Sigmoid colon (tissue), 7 donors: ENCODE results near the gene GPATCH4. TPM values are rescaled to one million over a fixed set of nuclear protein-coding genes. Genes with fewer than 3 reads are reported as not detected.
"Not testable (repeated sequence)": the region's sequence is repeated elsewhere in the genome, so short reads cannot be mapped to it uniquely, and the experiment has no call there.

Source experiments
- DNase-seq: peaks from one replicate; pipeline ENCODE4 v3.0.0-alpha.2; 2019
- H3K27ac ChIP-seq, 4 donors: fragments of 200-600 bp; sonication (generic); one replicate each; pipeline ENCODE4 v1.5.1; 2016 to 2019; ENCODE audit warnings: mild to moderate bottlenecking in 1 of 4
- H3K27me3 ChIP-seq, 3 donors: fragments of 200-600 bp; sonication (generic); one replicate each; pipeline ENCODE4 v1.5.1; 2019; ENCODE audit warnings: mild to moderate bottlenecking in 1 of 3
- H3K36me3 ChIP-seq, 4 donors: fragments of 200-600 bp; sonication (generic); one replicate each; pipeline ENCODE4 v1.5.1; 2016 to 2019
- H3K4me1 ChIP-seq, 4 donors: fragments of 200-600 bp; sonication (generic); one replicate each; pipeline ENCODE4 v1.5.1; 2017 to 2019
- H3K4me3 ChIP-seq, 4 donors: fragments of 200-600 bp; sonication (generic); one replicate each; pipeline ENCODE4 v1.5.1; 2017 to 2019; ENCODE audit warnings: mild to moderate bottlenecking in 2 of 4, moderate library complexity in 1 of 4
- H3K9me3 ChIP-seq, 4 donors: fragments of 200-600 bp in 3 of 4; sonication (generic) in 3 of 4; one replicate each; pipeline versions ENCODE4 v1.5.1 to v1.6.1; 2013 to 2019
- EP300 ChIP-seq, 4 donors: sonication (generic); formaldehyde crosslinking; IDR thresholded peaks; one replicate each; pipeline ENCODE4 v1.6.1; 2017; ENCODE audit warnings: antibody characterized with exemption in 4 of 4
- POLR2A ChIP-seq, 2 donors: fragments of 450-650 bp; IDR thresholded peaks; one replicate each; pipeline ENCODE4 v1.6.1; 2016; ENCODE audit warnings: antibody characterized with exemption in 2 of 2, mild to moderate bottlenecking in 2 of 2, moderate library complexity in 2 of 2
- POLR2AphosphoS5 ChIP-seq, 4 donors: sonication (generic); formaldehyde crosslinking; IDR thresholded peaks; one replicate each; pipeline ENCODE4 v1.6.1; 2017; ENCODE audit warnings: antibody characterized with exemption in 4 of 4
- WGBS, 2 donors: extraction: QIAGEN DNeasy Blood & Tissue Kit; methylation state at CpG; one replicate each; pipeline ENCODE4 v1.1.7; 2013; 5-methylcytosine and 5-hydroxymethylcytosine counted together
- intact Hi-C: fragments of 100-400 bp; cut with DNase I; formaldehyde crosslinking; loops from one replicate; pipeline ENCODE4 v1.15.1; 2023
- polyA plus RNA-seq, 3 donors: library from polyadenylated mRNA; stranded (reverse); fragments of 200-250 nt; gene quantifications; one replicate each; pipeline ENCODE4 v1.2.3, GENCODE V29; 2013
- total RNA-seq, 4 donors: library from RNA; depleted of rRNA; stranded (reverse); fragments of >200 nt; gene quantifications; one replicate each; pipeline ENCODE4 v1.1.0, GENCODE V29; 2016
- TF ChIP-seq, protein P1 (sequence below), 4 experiments: fragments of 450-650 bp in 3 of 4; fragments of 200-600 bp in 1 of 4; IDR thresholded peaks; one replicate each; pipeline ENCODE4 v1.5.1; 2016 to 2019; ENCODE audit warnings: antibody characterized with exemption in 4 of 4, mild to moderate bottlenecking in 3 of 4, moderate library complexity in 2 of 4
- donor health status: healthy with polysubstance abuse.
- donor health status: Bipolar disorder and iron deficiency.
- donor health status: healthy.

Gene GPATCH4
- total and polyA plus RNA-seq, 7 donors: 10.2 to 32.9 (median 17.4) TPM

DNA sequence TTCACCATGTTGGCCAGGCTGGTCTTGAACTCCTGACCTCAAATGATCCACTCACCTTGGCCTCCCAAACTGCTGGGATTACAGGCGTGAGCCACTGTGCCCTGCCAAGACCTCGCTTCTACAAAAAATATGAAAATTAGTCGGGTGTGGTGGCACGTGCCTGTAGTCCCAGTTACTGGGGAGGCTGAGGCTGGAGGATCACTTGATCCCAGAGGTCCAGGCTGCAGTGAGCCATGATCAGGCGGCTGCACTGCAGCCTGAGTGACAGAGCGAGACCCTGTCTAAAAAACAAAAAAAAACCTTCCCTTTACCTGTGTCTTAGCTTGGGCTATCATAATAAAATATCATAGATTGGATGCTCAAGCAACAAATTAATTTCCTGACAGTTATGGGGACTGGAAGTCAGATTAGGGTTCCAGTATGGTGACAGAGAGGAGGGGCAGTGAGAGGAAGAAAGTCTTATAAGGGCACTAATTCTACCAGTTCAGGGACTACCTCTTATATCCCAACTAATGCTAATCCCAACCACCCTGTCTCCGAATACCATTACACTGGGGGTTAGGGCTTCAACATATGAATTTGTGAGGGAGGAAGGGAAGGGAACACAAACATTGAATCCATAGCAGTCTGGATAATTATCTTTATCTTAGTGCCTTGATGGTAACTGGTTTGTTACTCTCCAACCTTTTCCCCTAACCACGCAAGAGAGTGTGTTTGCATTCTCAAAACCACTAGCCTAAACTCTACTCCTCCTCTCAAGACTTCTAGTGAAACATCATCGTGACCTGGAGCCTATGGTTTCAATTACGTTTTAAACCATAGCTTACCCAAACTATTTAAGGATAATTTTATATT is 10.7 kb downstream of the GPATCH4 start:
- no peak for DNase-seq
- intact Hi-C loops: loop anchor here (5.0 kb wide), 1 partner anchor 78 kb away; no protein-coding TSS in a partner anchor
- Histone ChIP-seq H3K27me3 (no peaks in the 10 kb centered on the region), H3K27ac (peak overlapping the region; percentile 87 to 95 (median 90)), H3K4me1 (peaks cover 0 to 17% (median 10%) of the 10 kb centered on the region in 4 donors), H3K4me3 (peak overlapping the region in 1 of 4 donors; percentile 64), H3K36me3 (peaks cover 0 to 28% (median 5%) of the 10 kb centered on the region in 4 donors), H3K9me3 (no peaks in the 10 kb centered on the region)
- TF ChIP-seq EP300 (IDR thresholded peaks at IDR 0.05): no peak
- TF ChIP-seq POLR2AphosphoS5 (IDR thresholded peaks at IDR 0.05): no peak
- TF ChIP-seq, protein P1, sequence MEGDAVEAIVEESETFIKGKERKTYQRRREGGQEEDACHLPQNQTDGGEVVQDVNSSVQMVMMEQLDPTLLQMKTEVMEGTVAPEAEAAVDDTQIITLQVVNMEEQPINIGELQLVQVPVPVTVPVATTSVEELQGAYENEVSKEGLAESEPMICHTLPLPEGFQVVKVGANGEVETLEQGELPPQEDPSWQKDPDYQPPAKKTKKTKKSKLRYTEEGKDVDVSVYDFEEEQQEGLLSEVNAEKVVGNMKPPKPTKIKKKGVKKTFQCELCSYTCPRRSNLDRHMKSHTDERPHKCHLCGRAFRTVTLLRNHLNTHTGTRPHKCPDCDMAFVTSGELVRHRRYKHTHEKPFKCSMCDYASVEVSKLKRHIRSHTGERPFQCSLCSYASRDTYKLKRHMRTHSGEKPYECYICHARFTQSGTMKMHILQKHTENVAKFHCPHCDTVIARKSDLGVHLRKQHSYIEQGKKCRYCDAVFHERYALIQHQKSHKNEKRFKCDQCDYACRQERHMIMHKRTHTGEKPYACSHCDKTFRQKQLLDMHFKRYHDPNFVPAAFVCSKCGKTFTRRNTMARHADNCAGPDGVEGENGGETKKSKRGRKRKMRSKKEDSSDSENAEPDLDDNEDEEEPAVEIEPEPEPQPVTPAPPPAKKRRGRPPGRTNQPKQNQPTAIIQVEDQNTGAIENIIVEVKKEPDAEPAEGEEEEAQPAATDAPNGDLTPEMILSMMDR (IDR thresholded peaks at IDR 0.05): no peak
- TF ChIP-seq POLR2A (IDR thresholded peaks at IDR 0.05): no peak
- 79 to 85% methylated on average over 10 of the region's 10 CpGs for WGBS, 2 donors

DNA sequence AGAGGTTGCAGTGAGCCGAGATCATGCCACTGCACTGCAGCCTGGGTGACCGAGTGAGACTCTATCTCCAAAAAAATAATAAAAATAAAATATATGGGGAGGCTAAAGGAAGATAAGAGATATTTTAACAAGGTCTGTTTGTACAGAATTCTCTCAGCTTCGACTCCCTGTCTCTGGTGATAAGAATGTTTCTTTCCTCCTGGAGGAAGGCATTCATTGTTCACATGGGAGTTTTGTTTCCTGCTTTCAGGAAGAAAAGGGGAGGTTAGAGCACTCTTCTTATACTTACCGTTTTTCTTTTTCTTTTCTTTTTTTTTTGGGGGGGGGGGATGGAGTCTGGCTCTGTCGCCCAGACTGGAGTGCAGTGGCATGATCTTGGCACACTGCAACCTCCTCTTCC is 11.7 kb downstream of the GPATCH4 start:
- peaks cover 0 to 18% (median 3%) of the 10 kb centered on the region in 4 donors for H3K36me3 ChIP-seq
- no peaks in the 10 kb centered on the region for H3K9me3 ChIP-seq
- WGBS, 2 donors: 71 to 83% methylated on average over 5 of the region's 5 CpGs
- peaks cover 0 to 17% (median 10%) of the 10 kb centered on the region in 4 donors for H3K4me1 ChIP-seq
- DNase-seq: no peak
- intact Hi-C loops: no loop called here
- TF ChIP-seq, protein P1 (IDR thresholded peaks at IDR 0.05): no peak
- TF ChIP-seq POLR2AphosphoS5 (IDR thresholded peaks at IDR 0.05) (no peak), EP300 (IDR thresholded peaks at IDR 0.05) (no peak), POLR2A (IDR thresholded peaks at IDR 0.05) (no peak)
- no peaks in the 10 kb centered on the region for H3K27me3 ChIP-seq
- H3K4me3 ChIP-seq: no peak overlapping the region
- H3K27ac ChIP-seq: no peak overlapping the region

DNA sequence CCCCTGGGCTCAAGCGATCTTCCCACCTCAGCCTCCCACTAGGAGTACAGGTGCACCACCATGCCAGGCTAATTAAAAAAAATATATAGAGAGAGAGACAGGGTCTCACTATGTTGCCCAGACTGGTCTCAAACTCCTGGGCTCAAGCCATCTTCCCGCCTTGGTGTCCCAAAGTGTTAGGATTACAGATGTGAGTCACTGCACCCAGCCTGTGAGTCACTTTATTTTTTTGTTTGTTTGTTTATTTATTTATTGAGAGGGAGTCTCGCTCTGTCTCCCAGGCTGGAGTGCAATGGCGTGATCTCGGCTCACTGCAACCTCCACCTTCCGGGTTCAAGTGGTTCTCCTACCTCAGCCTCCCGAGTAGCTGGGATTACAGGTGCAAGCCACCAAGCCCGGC is 13.4 kb downstream of the GPATCH4 start:
- DNase-seq, H3K27ac ChIP-seq, H3K9me3 ChIP-seq, H3K27me3 ChIP-seq, H3K4me3 ChIP-seq, intact Hi-C loops, H3K36me3 ChIP-seq: not testable (repeated sequence)
- WGBS, 2 donors: 85 to 86% methylated on average over 8 of the region's 8 CpGs
- H3K4me1 ChIP-seq: peaks cover 0 to 22% (median 10%) of the 10 kb centered on the region in 4 donors

DNA sequence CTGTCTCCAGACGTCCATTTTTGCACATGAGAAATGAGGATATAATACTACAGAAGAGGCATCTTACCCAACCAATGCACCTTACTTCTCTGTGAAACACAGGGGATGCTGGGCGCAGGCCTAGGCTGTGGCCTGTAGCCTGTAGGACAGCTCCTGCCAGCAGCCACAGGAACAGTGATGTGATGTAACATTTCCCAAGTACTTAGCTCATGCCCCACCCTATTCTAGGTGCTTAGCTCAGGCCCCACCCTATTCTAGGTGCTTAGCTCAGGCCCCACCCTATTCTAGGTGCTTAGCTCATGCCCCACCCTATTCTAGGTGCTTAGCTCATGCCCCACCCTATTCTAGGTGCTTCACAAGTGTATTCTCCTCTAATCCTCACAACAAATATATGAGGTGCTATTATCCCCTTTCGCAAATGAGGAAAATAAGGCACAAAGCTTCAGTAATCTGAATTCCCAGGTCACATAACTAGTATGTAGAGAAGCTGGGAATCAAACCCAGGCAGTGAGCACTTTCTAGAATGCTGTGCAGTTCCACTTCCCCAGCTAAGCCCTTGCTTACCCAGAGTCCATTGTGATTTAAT is 14.3 kb downstream of the GPATCH4 start:
- H3K36me3 ChIP-seq: no peaks in the 10 kb centered on the region
- DNase-seq: no peak
- no peaks in the 10 kb centered on the region for H3K27me3 ChIP-seq
- no peak overlapping the region for H3K4me3 ChIP-seq
- TF ChIP-seq EP300 (IDR thresholded peaks at IDR 0.05): no peak
- TF ChIP-seq POLR2AphosphoS5 (IDR thresholded peaks at IDR 0.05): no peak
- TF ChIP-seq POLR2A (IDR thresholded peaks at IDR 0.05): no peak
- TF ChIP-seq, protein P1 (IDR thresholded peaks at IDR 0.05): no peak
- intact Hi-C loops: no loop called here
- H3K27ac ChIP-seq: no peak overlapping the region
- peaks cover 0 to 13% (median 4%) of the 10 kb centered on the region in 4 donors for H3K4me1 ChIP-seq
- 88 to 95% methylated on average over 3 of the region's 3 CpGs for WGBS, 2 donors
- H3K9me3 ChIP-seq: no peaks in the 10 kb centered on the region

DNA sequence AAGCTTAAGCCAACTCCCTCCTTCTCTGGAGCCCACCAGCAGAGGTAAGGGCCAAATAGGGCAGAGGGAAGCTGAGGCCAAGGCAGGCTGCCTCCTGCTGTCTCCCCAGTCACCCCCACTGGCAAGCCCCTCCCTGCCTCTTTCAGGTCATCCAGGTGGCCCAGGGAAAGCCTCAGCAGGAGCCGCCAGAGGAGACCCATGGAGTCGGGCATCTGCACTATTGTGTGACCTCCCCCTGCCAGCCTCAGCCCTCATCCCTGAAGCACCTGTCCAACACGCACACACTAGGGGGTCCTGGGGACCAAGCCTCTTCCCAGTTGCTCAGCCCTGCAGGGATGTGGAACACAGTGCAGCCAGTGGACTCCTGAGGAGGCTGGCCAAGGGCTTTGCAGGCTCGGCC is 15.0 kb downstream of the GPATCH4 start:
- intact Hi-C loops: no loop called here
- no peaks in the 10 kb centered on the region for H3K36me3 ChIP-seq
- H3K27ac ChIP-seq: no peak overlapping the region
- H3K4me3 ChIP-seq: no peak overlapping the region
- H3K9me3 ChIP-seq: no peaks in the 10 kb centered on the region
- DNase-seq: no peak
- 74 to 80% methylated on average over 4 of the region's 4 CpGs for WGBS, 2 donors
- H3K27me3 ChIP-seq: no peaks in the 10 kb centered on the region
- TF ChIP-seq EP300 (IDR thresholded peaks at IDR 0.05) (no peak), POLR2AphosphoS5 (IDR thresholded peaks at IDR 0.05) (no peak), POLR2A (IDR thresholded peaks at IDR 0.05) (no peak)
- TF ChIP-seq, protein P1 (IDR thresholded peaks at IDR 0.05): no peak
- peaks cover 0 to 13% (median 3%) of the 10 kb centered on the region in 4 donors for H3K4me1 ChIP-seq
